Measurements from ENCODE around the gene PSG5.
"Not testable (repeated sequence)": the region's sequence is repeated elsewhere in the genome, so short reads cannot be mapped to it uniquely, and the experiment has no call there.

PSG5 gene

GRCh38 chr19:43181869-43182771 is 4.2 kb downstream of the PSG5 start:
- DNase-seq: not testable (repeated sequence)

GRCh38 chr19:43179569-43180147 is 6.7 kb downstream of the PSG5 start:
- not testable (repeated sequence) for DNase-seq

- not testable (repeated sequence) for DNase-seq
Observed at GRCh38 chr19:43178577-43178976, 7.8 kb downstream of the PSG5 start.

GRCh38 chr19:43165906-43166305 is 20.4 kb downstream of the PSG5 start:
- not testable (repeated sequence) for DNase-seq

- not testable (repeated sequence) for DNase-seq
Observed at GRCh38 chr19:43163135-43163534, 23.2 kb downstream of the PSG5 start.

- DNase-seq: not testable (repeated sequence)
Observed at GRCh38 chr19:43162261-43162660, 24.1 kb downstream of the PSG5 start.

GRCh38 chr19:43152214-43152613 is 34.1 kb downstream of the PSG5 start:
- DNase-seq: no peak

- peak; percentile 39 for DNase-seq
Observed at GRCh38 chr19:43149788-43150187, 36.5 kb downstream of the PSG5 start.

- DNase-seq: no peak
Observed at GRCh38 chr19:43148233-43148632, 38.1 kb downstream of the PSG5 start.

- DNase-seq: not testable (repeated sequence)
Observed at GRCh38 chr19:43141763-43142162, 44.6 kb downstream of the PSG5 start.

- DNase-seq: no peak
Observed at GRCh38 chr19:43132696-43133095, 53.6 kb downstream of the PSG5 start.

GRCh38 chr19:43131281-43131842 is 55.0 kb downstream of the PSG5 start:
- DNase-seq: peak; percentile 73

GRCh38 chr19:43129197-43129596 is 57.1 kb downstream of the PSG5 start:
- DNase-seq: not testable (repeated sequence)

- not testable (repeated sequence) for DNase-seq
Observed at GRCh38 chr19:43127336-43127735, 59.0 kb downstream of the PSG5 start.

GRCh38 chr19:43126720-43127119 is 59.6 kb downstream of the PSG5 start:
- DNase-seq: no peak

GRCh38 chr19:43124360-43124759 is 62.0 kb downstream of the PSG5 start:
- DNase-seq: no peak

GRCh38 chr19:43120433-43121026 is 65.8 kb downstream of the PSG5 start:
- not testable (repeated sequence) for DNase-seq

- DNase-seq: not testable (repeated sequence)
Observed at GRCh38 chr19:43119526-43119925, 66.8 kb downstream of the PSG5 start.
